Stimulated activated CD4-positive, alpha-beta T cell treated with anti-CD3 and anti-CD28 coated beads, Interleukin-1b, Interleukin-23, amount 100 ng/mL, for 48 hours (primary cell): ENCODE data around the gene HABP2.

Source experiments
- DNase-seq: peaks from one replicate; pipeline ENCODE4 v3.0.0-alpha.2; 2020

The HABP2 gene

DNA sequence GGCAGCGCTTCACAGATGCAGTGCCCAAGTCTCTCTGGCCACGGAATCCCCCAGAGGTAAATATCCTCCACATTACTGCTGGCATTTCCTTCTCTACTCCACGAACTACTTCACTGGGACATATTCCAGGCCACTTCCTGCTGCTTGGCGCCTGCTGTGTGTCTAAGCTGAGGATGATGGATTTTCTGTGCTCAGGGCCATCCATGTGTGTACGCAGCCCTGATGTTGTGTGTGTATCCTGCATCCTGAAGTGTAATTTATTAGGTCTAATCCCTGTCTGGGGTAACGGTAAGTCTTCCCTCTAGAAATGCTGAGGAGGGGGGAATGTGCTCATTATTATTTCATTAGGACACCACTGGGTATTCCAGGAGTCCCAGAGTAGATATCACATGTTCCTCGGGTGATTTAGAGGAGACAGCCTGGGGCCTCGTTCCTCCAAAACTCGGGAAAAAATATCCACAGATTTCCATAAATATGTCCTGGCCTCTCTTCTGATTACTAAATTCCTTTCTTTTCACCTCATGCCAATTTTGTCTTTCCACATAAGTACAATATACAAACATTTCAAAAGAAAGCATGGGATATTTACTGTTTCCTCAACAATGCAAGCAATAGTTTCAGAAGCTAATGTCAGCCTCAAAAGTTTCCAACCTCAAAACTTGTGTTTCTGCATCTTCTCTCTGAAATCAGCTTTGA, 25.5 kb upstream of the HABP2 start:
- DNase-seq, result no peak

DNA sequence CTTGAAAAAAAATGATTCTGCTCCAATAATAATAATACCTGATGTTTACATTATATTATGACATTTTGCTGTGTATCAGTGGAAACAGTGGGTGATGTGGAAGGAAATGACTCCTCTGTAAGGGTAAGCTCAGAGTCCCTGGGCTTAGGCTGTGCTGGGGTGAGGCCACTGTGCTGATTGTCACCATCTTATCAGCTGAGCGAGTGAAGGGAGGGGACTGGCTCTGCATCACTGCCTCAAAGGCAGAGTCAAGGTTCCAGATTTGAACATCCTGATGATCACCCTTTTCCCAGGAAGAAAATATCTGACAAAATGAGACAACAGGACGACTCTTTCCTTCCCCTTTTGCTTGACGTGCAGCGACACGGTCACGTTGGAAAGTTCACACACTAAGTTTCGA, 24.0 kb upstream of the HABP2 start:
- DNase-seq, result no peak

DNA sequence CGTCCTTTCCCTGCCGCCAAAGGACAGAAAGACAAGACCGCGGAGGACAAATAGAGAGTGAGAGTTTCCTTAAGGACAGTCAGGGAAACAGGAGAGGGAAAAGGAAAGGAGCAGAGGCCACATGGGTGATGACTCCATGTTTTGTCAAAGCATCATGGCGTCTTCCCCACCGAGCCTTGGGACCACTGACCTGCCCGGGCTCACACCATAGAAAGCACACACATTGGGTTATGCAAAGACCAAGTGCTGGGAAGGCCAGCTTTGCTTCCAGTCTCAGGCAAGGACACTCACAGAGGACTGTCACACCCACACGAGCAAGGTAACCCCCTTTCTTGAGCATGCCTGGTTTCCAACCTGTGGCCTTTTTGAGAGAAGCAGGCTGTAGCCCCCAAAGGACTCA, 23.3 kb upstream of the HABP2 start:
- no peak for DNase-seq

DNA sequence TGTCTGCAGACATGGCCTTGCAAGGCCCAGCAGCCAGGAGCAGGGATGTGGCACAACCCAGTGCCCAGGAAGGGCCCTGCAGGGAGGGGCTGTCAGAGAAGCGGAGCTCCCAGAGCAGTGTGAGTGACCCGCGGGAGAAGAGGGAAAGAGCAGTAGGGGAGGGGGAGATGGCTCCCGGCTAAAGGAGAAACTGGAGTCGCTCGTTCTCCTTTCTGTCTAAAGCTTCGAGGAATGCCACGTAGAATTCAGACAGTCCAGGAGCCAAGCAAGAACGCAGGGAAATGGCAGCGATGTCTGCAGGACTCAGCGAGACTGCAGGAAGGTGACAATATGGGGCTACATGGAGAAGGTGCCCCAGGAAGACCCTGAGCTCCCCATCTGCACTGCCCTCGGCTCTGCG, 22.4 kb upstream of the HABP2 start:
- DNase-seq, result no peak

DNA sequence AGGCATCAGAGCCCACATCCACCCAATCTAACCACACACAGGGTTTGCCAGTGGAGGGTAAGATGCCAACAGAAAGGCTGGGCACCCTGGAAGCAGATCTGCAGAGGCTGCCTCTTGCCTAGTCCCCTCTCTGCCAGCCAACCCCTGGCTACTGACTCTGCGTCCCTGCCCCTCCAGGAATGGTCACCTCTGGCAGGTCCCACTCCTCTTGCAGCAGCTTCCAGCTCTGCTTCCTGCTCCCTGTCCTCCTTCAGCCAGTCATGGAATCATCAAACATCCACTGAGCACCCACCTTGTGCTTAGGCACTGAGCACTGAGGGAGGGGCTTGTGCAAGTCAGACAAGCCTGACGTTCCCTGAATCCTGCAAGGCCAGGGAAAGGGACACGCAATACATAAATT, 20.1 kb upstream of the HABP2 start:
- no peak for DNase-seq

DNA sequence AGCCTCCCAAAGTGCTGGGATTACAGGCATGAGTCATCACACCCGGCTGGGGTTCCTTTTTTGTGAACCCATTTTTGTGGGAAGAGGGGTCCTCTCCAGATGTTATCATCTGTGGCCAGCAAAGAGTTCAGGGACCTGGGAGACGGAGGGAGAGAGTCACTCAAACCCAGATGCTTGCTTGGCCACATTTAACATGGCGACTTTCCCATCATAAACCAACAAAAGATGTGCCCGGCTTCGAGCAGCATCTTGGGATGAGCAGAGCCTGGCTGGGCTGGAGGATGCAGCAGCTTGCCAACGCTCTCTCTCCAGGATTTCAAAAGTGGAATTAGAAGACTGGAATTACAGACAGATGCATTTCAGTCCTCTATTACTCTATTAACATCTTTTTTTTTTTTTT, 19.1 kb upstream of the HABP2 start:
- no peak for DNase-seq

DNA sequence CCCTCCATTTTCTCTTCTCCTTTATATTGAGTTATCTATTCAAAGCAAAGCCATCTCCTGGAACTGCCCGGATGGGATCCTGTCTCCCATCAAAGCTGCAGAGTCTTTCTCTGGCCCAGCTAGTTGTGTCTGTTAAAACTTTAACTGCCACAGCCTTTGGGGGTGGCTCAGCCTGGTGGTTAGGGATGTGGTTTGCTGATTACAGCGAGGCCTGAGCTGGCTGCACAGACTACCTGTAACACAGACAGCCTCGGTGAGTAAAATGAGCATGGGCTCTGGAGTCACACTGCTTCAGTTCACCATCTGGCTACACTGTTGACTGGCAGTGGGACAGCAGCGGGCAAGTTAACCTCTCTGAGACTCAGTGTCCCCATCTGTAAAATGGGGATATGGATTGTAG, 18.4 kb upstream of the HABP2 start:
- no peak for DNase-seq

DNA sequence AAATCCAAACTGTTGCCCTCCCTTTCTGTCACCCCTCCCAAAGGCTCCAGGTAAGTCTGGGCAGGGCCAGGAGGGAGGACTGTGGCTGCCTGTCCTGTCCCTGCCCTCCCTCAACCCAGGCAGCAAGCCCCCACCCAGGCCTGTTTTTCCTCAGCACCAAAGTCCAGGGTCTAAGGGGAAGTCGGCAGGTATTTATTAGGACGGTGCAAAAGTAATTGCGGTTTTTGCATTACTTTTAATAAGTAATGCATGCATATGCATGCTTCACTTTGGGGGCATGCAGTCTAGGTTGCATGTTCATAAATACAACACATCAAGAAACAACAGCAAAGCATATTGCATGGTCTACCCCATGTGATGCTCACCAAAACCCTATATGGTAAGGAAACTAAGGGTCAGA, 15.2 kb upstream of the HABP2 start:
- DNase-seq, result no peak

DNA sequence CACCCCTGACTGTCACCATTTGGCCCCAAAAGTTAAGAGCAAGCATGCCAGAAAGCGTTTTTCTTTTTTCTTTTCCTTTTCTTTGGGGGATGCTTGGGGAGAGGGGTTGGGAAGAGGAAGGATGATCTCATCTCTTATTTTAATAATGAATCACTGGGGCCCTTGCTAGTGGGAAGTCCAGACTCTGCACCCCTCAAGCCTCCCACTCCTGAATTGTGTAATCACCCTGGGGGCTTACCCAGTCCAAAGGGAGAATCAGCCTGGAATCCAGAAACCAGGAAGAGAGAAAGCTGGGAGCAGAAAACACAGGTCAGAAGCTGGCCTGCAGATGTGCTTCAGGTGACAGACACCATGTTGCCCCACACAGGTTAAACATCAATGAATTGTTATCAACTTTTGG, 14.7 kb upstream of the HABP2 start:
- no peak for DNase-seq

DNA sequence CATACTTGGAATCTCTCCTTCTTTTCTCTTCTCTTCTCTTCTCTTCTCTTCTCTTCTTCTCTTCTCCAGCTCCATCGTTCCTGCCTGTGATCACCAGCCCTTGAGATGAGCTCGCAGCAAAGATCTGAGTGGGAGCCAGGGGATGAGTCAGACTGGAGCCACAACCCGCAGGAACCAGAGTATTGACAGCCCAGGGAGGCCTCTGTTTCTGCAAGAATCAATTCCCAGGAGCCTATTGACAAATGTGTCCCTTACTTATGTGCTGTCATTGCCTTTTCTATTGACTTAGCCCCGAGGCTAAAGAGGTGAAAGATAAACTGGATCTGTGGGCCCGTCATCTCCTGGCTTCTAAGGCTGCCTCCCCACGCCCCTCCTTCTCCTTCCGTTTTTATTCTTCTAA, 13.1 kb upstream of the HABP2 start:
- no peak for DNase-seq

DNA sequence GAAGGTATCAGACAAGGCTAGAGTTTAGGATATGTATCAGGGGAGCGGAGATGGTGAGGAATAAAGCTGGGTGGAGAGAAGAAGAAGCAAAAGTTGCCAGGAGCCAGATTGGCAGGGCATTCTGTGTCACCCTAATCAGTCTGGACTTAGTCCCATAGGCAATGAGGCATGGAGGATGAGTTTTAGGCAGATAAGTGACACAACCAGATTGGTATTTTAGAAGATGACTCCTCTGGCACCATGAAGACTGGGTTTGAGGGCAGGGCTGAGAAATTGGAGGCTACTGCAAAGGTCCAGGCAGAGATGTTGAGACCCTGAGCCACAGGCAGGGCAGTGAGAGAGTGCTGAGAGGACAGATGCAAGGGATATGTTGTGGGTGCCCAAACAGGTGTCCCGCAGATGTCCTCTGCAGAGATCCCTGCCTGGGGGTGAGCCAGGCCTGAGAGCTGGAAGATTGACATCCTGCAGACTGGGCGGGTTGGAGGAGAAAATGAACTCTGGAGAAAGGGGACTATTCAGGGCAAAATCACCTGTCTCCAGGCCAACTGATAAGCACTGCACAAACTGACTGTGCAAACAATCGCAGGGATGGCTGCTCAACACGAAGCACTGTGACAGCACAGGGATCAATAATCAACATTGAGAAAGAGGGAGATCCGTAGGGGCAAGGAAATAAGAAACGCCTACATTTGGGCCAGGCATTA, 11.9 kb upstream of the HABP2 start:
- DNase-seq, result no peak

DNA sequence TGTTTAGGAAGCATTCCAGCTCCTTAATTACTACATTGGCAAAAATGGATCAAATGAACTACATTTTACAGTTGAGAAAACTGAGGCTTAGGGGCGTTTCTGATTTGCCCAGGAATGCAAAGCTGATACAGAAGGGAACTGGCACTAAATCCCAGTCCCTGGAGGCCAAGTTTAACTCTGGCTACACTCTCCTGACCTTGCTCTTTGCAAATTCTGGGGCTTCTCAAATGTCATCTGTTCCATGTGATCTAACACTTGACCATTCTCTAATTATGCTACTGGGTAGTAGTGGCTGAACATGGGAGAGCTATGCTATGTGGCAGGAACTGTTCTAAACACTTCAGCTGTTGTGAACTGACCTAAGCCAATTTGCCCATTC, 11.3 kb upstream of the HABP2 start:
- DNase-seq, result no peak

DNA sequence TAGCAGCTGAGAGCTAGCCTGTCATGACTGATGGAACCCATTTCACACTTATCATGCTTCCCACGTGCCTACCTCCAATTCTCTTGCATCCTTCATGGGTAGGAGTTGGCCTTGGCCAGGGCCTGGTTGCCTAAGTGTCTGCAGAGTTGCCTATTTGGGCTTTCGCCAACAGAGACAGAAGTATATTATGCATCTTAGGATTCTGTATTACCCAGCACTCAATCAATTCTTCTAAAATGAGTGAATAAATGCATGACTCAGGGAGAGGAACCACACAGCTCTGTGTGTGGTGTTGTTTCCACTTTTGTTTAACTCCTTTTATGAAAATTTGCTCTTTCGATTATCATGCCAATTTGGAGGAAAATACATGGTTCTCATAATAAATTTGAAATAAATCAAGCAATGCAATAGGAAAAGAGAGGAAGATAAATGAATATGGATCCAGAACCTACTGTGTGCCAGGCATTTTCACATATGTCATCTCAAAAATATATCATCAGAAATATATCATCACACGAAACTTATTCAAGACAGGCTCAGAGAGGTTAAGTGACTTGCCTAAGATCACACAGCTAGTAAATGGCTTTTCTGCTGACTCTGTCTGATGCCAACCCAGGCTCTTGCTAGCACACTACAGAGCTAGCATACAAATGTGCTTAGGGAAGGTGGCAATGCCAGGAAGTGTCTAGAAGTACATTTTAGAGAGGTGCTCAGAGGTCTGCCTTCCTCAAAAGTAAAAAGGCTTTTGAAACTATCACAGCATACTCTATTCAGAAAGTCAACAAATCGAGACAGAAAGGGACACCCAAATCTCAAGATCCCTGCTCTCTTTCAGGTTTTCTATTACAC, 9.5 kb upstream of the HABP2 start:
- DNase-seq, result no peak

DNA sequence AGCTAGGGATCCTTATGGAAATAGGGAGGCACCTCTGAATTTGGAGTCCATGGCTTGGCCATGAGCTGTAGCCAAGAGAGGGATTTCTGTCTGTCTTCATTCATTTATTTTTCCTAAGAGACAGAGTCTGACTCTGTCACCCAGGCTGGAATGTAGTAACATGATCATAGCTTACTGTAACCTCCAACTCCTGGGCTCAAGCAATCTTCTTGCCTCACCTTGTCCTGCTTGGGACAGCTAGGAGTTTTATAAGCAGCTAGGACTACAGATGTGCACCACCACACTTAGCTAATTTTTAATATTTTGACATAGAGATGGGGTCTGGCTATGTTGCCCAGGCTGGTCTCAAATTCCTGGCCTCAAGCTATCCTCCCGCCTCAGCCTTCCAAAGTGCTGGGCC, 8.5 kb upstream of the HABP2 start:
- no peak for DNase-seq

DNA sequence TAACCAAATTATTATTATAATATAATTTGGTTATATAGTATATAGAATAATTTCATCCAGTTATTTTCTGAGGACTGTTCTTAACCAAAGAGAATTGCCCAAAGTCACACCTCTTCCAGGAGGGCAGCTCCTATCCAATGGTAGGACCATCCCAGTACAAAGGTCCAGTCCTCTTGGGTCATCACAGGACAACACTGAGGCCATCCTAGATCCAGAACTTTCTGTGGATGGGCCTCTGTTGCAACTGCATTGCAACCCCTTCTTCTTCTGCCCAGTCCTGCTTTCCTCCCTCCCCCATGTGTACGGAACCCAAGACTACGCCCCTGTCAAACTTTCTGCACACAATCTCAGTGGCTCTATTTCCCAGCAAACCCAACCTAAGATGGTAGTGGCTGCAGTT, 5.4 kb upstream of the HABP2 start:
- DNase-seq, result no peak

DNA sequence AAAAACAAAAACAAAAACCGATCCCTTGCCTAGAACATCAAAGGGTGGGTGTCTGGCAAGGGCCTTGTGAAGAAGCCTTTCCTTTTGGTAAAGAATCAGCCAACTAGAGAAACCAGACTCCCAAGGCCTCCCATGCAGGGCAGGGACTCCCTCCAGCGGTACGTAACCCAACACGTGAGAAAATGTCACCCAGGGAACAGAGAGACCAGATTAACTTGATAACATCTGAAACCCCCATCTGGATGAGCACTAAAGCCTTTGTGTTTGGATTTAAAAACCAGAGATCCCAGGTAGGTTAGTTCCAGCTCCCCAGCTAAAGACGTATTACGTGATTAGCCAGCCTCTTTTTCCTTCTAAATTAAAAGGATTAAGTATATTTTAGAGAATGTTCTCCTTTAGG, 3.0 kb upstream of the HABP2 start:
- DNase-seq, result no peak

DNA sequence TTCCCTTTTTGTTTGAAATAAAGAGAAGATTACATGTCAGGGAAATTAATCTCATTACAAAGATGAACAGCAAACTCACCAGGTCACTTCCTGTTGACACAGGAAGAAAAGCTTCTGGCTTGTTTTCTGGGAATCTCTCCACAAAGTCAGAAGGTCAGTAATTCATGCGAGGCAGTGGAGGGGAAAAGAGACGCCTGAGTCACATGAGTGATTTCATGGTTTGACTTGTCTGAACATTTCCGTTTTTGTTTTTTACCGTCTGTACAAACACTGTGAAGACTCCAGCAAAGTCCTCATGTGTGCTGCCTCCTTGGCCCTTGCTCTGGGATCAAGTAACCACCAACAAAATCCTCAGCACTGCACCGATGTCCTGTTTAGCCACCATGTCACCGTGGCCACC, 2.5 kb upstream of the HABP2 start:
- no peak for DNase-seq

DNA sequence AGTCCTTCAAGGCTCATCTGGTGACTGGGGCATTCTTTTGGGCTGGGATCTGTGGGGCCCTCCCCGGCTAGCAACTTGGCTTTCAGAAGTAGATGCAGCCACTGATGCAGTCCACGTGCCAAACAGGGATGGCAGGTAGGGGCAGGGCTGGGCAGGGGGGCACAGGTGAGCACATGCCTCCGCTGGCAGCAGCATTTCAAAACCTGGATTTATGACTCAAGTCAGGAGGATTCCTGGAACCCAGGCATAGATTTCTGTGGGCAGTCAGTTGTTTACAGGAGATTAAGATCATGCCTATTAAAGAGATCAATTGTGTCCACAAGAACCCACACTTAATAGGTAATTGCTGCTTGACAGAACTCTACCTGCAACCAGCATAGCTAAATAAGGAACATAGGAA, 839 bp upstream of the HABP2 start:
- no peak for DNase-seq

DNA sequence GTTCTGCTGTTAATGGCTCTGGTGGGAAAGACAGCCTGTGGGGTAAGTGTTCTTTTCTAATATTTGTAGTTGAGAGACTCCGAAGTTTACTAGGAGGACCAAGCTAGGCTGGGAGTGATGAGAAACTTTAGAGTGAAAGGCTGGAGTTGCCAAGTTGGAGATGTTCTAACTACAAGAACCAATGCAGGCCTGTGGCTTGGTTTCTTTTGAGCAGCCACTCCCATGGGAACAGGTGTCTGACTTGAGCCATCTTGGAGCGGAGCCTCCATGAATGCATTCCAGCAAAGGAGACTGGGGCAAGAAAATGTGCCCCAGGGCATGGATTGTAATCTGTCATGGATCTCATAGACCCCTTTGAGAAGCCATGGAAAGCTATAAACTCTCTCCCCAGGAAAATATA, 296 bp downstream of the HABP2 start:
- no peak for DNase-seq

DNA sequence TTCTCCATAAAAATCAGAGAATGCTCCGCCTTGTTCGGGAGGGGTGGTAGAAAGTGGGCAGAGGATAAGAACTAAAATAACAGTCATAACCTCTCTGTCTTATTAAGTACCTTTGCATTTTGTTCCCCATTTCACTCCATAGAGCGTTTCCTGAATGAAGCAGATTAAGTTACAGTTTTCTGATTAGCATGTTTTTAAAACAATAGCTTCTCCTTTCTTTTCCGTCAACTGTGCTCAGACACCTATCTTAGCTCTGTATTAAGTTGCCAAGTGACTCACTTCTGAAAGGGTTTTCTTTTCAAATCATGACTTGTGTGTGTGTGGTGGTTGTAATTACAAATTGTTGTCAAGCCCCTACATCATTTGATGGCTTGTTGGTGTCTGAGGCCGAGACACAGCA, 1.4 kb downstream of the HABP2 start:
- no peak for DNase-seq

DNA sequence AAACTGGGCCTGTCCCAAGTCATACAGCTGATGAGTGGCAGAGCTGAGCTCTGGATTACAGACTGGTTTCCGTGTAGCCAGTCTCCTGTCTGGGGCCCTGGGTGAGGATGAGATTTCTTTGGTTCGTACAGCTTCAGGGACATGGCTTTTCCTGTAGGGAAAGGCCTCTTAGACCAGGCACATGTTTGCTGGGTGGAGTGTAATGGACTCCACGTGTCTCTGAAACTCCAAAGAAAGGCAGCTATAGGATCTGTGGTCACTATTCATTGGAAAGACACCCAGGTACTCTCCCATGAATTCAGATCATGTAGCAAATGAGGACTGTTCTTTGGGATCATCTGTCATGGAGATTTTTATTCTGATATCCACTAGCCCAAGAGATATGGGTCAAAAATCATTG, 2.4 kb downstream of the HABP2 start:
- DNase-seq, result no peak

DNA sequence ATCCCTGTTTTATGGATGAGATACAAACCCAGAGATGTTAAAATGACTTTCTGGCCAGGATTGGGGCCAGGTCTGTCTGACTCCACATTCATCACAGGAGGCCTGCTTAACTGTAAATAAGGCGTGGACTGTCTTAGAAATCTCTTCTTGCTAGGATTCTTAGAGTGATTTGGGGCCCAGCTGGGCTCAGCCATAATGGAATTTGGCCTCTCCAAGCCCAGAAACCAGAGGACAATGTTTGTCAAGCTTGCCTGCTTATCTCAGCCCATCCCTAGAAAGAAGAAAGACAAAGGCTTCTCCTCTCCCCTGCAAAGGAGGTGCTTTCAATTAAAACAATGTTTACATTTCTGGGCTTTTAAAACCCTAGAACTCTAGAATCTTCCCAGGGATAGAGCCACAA, 2.9 kb downstream of the HABP2 start:
- no peak for DNase-seq

DNA sequence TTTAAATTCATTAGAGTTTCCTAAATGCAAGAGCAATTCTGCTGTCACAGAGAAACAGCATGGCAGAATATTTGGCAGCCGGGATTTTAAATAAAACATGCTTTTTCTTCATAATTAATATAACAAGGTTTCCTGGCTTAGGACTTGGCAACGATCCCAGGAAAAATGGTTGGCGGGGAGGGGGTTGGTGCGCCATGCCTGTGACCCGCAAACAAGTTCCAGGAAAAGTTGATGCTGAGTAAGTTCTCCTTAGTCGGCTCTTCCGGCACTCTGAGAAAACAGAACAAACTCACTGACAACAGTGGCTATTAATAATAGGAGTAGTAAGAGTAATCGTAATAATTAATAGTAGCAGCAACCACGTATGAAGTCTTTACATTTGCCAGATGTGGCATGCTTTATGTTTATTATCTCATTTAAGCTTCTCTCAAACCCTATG, 4.6 kb downstream of the HABP2 start:
- no peak for DNase-seq

DNA sequence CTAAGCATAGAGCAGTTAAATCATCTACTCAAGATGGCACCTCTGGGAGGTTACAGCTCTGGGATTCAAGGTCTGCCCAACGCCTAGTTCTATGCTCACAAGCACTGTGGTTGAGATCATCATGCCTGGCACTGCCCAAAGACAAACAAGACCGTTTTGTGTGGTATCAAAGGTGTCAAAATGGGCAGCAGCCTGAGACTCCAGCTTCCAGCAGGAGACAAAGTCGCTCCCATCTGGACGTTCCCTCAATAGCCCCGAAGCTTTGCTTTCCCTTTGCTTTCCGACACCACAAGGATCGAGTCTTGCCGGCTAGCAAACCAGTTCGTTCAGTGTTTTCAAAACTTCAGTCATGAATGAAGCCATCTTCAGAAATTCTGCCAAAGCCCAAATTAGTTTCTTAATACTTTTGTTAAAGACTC, 5.1 kb downstream of the HABP2 start:
- no peak for DNase-seq
